ENCODE data around the gene PDE4D. TPM values are rescaled to one million over a fixed set of nuclear protein-coding genes. Genes with fewer than 3 reads are reported as not detected.
A peak's percentile ranks its signal among the peaks of the same experiment; 100 is the strongest.

PDE4D gene
- total RNA-seq, 1 experiment from 2014 or later, result 32.5 TPM

GRCh38 chr5:59715228-59715627 lies 178.3 kb downstream of the PDE4D start:
- Histone ChIP-seq H3K27me3 (no peaks in the 10 kb centered on the region), H3K4me1 (peaks cover 12% of the 10 kb centered on the region), H3K9me3 (replicated peaks) (peaks cover 2% of the 10 kb centered on the region; the same call in 1 of the 2 replicates), H3K4me3 (no peak overlapping the region), H3K27ac (no peak overlapping the region), H3K36me3 (no peaks in the 10 kb centered on the region)
- no peak for DNase-seq

- H3K27me3 ChIP-seq, result no peaks in the 10 kb centered on the region
- no peak overlapping the region for H3K27ac ChIP-seq
- H3K36me3 ChIP-seq, result no peaks in the 10 kb centered on the region
- H3K4me1 ChIP-seq, result peaks cover 23% of the 10 kb centered on the region
- H3K4me3 ChIP-seq, result no peak overlapping the region
- peaks cover 2% of the 10 kb centered on the region; the same call in 1 of the 2 replicates for H3K9me3 ChIP-seq (replicated peaks)
- DNase-seq, result no peak
Observed at GRCh38 chr5:59713498-59713844, 180.1 kb downstream of the PDE4D start.

- peaks cover 29% of the 10 kb centered on the region for H3K4me1 ChIP-seq
Observed at GRCh38 chr5:59712836-59713497, 180.6 kb downstream of the PDE4D start.

GRCh38 chr5:59711310-59711709 lies 182.2 kb downstream of the PDE4D start:
- DNase-seq, result no peak
- no peaks in the 10 kb centered on the region for H3K27me3 ChIP-seq
- peaks cover 2% of the 10 kb centered on the region; the same call in 1 of the 2 replicates for H3K9me3 ChIP-seq (replicated peaks)
- no peak overlapping the region for H3K27ac ChIP-seq
- no peak overlapping the region for H3K4me3 ChIP-seq
- H3K4me1 ChIP-seq, result peaks cover 30% of the 10 kb centered on the region
- no peaks in the 10 kb centered on the region for H3K36me3 ChIP-seq

More at GRCh38 chr5:59712836-59713497, 180.6 kb downstream of the PDE4D start:
- DNase-seq, result peak; percentile 24 to 41
- Histone ChIP-seq H3K27ac (no peak overlapping the region), H3K4me3 (no peak overlapping the region), H3K36me3 (no peaks in the 10 kb centered on the region), H3K9me3 (replicated peaks) (peaks cover 2% of the 10 kb centered on the region; the same call in 1 of the 2 replicates), H3K27me3 (no peaks in the 10 kb centered on the region)

GRCh38 chr5:59709846-59710245 lies 183.7 kb downstream of the PDE4D start:
- Histone ChIP-seq H3K36me3 (no peaks in the 10 kb centered on the region), H3K27ac (peak overlapping the region; percentile 62), H3K9me3 (replicated peaks) (peaks cover 2% of the 10 kb centered on the region; the same call in 1 of the 2 replicates), H3K4me1 (peaks cover 30% of the 10 kb centered on the region), H3K4me3 (peak overlapping the region; percentile 47), H3K27me3 (no peaks in the 10 kb centered on the region)
- DNase-seq, result peak; percentile 38 to 59

GRCh38 chr5:59709346-59709821 lies 184.1 kb downstream of the PDE4D start:
- Histone ChIP-seq H3K4me1 (peaks cover 30% of the 10 kb centered on the region), H3K27ac (peak overlapping the region; percentile 62), H3K4me3 (peak overlapping the region; percentile 47), H3K36me3 (no peaks in the 10 kb centered on the region), H3K9me3 (replicated peaks) (peaks cover 2% of the 10 kb centered on the region; the same call in 1 of the 2 replicates), H3K27me3 (no peaks in the 10 kb centered on the region)
- DNase-seq, result peak; percentile 81 to 94

- H3K4me3 ChIP-seq, result no peak overlapping the region
- no peaks in the 10 kb centered on the region for H3K9me3 ChIP-seq (replicated peaks)
- no peaks in the 10 kb centered on the region for H3K27me3 ChIP-seq
- no peak for DNase-seq
- no peak overlapping the region for H3K27ac ChIP-seq
- H3K36me3 ChIP-seq, result no peaks in the 10 kb centered on the region
- H3K4me1 ChIP-seq, result peaks cover 15% of the 10 kb centered on the region
Observed at GRCh38 chr5:59704936-59705335, 188.6 kb downstream of the PDE4D start.

GRCh38 chr5:59703789-59704188 lies 189.7 kb downstream of the PDE4D start:
- Histone ChIP-seq H3K36me3 (no peaks in the 10 kb centered on the region), H3K9me3 (replicated peaks) (no peaks in the 10 kb centered on the region), H3K27ac (no peak overlapping the region), H3K4me1 (peaks cover 10% of the 10 kb centered on the region), H3K4me3 (no peak overlapping the region), H3K27me3 (no peaks in the 10 kb centered on the region)
- no peak for DNase-seq

GRCh38 chr5:59698207-59699178 lies 195.0 kb downstream of the PDE4D start:
- Histone ChIP-seq H3K36me3 (no peaks in the 10 kb centered on the region), H3K27ac (no peak overlapping the region), H3K4me1 (peaks cover 15% of the 10 kb centered on the region), H3K9me3 (replicated peaks) (no peaks in the 10 kb centered on the region), H3K27me3 (no peaks in the 10 kb centered on the region), H3K4me3 (no peak overlapping the region)
- no peak for DNase-seq

GRCh38 chr5:59694411-59694810 lies 199.1 kb downstream of the PDE4D start:
- Histone ChIP-seq H3K4me1 (peaks cover 17% of the 10 kb centered on the region), H3K27me3 (no peaks in the 10 kb centered on the region)
- peak in 1 of 2 experiments; percentile 55 for DNase-seq

GRCh38 chr5:59693492-59694309 lies 199.8 kb downstream of the PDE4D start:
- no peaks in the 10 kb centered on the region for H3K36me3 ChIP-seq
- peaks cover 3% of the 10 kb centered on the region; the same call in 1 of the 2 replicates for H3K9me3 ChIP-seq (replicated peaks)
- H3K4me1 ChIP-seq, result peaks cover 17% of the 10 kb centered on the region
- DNase-seq, result no peak
- no peaks in the 10 kb centered on the region for H3K27me3 ChIP-seq
- no peak overlapping the region for H3K4me3 ChIP-seq
- peak overlapping the region; percentile 41; the same call in 1 of the 2 replicates for H3K27ac ChIP-seq

More at GRCh38 chr5:59694411-59694810, 199.1 kb downstream of the PDE4D start:
- Histone ChIP-seq H3K27ac (peak overlapping the region; percentile 41; the same call in 1 of the 2 replicates), H3K9me3 (replicated peaks) (peaks cover 3% of the 10 kb centered on the region; the same call in 1 of the 2 replicates), H3K4me3 (no peak overlapping the region), H3K36me3 (no peaks in the 10 kb centered on the region)

- Histone ChIP-seq H3K36me3 (no peaks in the 10 kb centered on the region), H3K27ac (no peak overlapping the region), H3K4me1 (peaks cover 17% of the 10 kb centered on the region), H3K4me3 (no peak overlapping the region), H3K27me3 (no peaks in the 10 kb centered on the region), H3K9me3 (replicated peaks) (peaks cover 3% of the 10 kb centered on the region; the same call in 1 of the 2 replicates)
- DNase-seq, result peak in 1 of 2 experiments; percentile 50
Observed at GRCh38 chr5:59685793-59686192, 207.7 kb downstream of the PDE4D start.

GRCh38 chr5:59685191-59685530 lies 208.4 kb downstream of the PDE4D start:
- Histone ChIP-seq H3K4me3 (no peak overlapping the region), H3K36me3 (no peaks in the 10 kb centered on the region), H3K4me1 (peaks cover 15% of the 10 kb centered on the region), H3K9me3 (replicated peaks) (peaks cover 3% of the 10 kb centered on the region; the same call in 1 of the 2 replicates), H3K27me3 (no peaks in the 10 kb centered on the region), H3K27ac (no peak overlapping the region)
- no peak for DNase-seq

Data from SJCRH30 (cell line).